NOMO-1 treated with DMSO at 0.1 percent for 48 hours (cell line): ENCODE data around the gene NOL3.
"Not testable (repeated sequence)": the region's sequence is repeated elsewhere in the genome, so short reads cannot be mapped to it uniquely, and the experiment has no call there.

ENCODE experiments used
- DNase-seq: peaks from one replicate; lab custom pipeline; 2025; ENCODE audit not compliant: unreplicated experiment; lab: John Stamatoyannopoulos, UW

NOL3 gene

DNA sequence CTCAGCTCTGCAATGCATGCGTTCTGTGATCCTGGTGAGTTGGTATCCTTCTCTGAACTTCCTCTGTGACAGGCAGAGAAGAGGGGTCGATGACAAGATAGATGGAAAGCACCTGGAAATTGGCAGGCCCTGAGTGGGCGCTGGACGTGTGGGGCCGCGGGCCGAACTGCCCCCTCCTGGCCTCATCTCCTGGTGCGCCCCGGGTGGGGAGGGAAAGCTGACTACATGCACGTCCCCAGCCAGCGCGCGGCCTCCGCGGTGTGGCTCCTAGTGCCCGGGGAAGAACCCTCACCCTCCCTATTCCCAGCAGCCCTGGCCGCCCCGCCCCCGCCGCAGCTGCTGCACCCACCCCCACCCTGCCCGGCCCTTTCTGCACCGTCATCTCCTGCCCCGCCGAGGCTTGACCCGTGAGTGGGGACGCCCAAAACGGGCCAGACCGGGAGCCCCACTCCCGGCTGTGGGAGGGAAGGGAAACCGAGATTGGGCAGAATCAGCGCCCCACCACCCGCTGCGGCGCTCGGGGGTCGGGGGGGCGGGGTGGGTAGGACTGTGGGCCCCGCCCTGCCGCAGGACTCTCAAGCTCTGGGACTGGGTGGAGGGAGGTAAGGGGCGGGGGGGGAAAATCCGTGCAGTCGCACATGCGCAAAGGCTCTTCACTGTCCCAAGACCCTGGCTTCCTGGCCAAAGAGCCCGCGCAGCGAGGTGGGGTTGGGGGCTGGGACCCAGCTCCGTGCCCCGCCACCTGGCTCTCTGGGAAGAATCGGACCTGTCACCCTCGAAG lies at the start of gene NOL3:
NOL3 (plus strand) TSS at position 371 of the 781 bp plus-strand sequence.
- no peak for DNase-seq

DNA sequence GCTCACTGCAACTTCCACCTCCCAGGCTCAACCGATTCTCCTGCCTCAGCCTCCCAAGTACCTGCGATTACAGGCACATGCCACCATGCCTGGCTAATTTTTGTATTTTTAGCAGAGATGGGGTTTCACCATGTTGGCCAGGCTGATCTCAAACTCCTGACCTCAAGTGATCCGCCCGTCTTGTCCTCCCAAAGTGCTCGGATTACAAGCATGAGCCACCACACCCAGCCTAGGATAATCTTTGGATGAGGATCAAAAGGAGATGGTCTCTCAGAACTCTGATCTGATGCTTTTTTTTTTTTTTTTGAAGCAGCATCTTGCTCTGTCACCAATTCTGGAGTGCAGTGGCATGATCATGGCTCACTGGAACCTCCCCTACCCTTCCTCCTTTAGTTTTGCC lies 47.5 kb upstream of the NOL3 start:
- DNase-seq = not testable (repeated sequence)

DNA sequence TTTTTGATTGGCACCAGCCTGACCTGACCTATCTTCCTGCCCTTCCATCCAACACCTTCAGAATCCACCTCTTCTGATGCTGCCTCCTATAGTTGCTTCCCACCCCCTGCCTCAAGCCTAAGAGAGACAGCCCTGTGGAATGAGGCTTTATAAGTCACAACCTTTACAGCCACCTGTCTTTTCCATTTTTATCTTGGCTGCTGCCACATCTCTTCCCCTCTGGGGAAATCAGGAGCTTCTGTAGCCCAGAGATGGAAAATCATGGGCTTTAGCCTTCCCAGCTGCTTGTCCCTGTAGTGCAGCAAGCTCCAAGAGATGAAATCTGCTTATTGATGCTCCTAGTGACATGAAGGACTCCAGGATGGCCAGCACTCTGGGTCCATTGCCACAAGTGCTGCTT lies 41.9 kb upstream of the NOL3 start:
- DNase-seq = no peak

DNA sequence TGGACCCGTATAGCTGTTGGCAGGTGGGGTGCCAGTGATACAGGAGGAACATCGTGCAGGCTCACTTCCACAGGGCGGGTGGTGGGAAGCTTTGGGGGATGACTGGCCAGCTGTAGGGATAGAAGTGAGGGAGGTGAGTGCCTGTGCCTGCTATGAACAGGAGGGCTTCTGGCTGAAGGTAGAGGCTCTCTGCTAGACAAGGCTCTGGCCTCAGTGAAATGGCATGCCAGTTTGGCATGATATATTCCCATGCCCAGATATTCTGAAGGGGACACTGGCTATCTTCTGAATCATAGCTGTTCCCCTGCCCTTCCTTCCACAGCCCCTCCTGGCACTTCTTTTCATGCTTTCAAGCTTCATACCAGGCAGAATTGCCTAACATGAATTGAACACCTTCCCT lies 41.5 kb upstream of the NOL3 start:
- DNase-seq = no peak

DNA sequence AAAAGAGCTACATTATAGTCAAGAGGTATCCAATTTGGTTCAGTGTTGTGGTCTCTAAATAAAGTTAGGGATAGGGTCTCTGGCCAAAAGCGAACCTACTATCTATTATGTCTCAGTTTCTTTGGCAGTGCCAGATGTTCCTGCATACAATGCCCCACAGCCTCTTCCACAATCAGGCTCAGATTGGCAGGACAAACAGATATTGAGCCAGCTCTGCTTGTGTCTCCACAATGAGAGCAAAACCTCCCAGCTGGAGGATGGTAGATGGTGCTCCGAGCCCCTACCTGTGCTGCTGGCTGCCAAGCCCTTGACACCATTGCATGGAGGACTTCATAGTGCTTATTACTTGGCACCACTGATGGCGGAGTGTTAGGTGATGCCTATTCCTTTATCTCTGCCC lies 40.9 kb upstream of the NOL3 start:
- no peak for DNase-seq

DNA sequence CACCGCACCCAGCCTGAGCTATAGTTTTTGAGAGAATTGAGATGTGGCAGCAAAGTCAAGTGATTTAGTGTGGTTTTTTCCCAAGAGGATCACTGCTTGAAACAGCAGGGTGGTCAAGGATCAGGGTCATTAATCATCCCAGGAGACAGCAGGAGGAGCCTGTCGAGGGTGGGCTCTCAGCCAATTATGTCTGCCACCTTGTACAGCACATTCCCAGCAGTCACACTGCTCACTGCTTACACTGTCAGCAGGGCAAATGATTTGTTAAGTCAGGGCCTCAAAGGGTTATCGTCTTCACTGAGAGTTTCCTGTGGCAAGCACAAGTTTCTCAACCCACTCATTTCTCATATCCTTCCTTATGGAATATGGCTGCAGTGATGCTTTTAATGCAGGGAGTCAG lies 32.7 kb upstream of the NOL3 start:
- DNase-seq = no peak

DNA sequence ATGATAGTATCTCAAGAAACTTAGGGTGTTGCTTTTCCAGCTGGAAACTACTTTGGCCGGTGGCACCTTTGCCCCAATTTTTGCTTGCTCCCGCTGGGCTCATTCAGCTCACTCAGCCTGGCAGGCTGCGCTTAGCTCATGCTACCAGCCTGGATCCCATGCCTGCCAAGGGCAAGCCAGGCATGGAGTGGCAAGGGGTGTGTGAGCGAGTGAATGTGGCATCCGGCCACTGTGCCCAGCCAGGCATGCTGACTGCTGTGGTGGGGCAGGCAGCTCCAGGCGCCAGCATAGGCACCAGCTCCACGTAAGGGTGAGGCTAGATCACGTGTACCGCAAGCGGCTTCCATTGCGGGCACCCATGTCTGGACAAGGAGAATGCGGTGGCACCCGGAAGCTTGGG lies 28.9 kb upstream of the NOL3 start:
- DNase-seq = no peak

DNA sequence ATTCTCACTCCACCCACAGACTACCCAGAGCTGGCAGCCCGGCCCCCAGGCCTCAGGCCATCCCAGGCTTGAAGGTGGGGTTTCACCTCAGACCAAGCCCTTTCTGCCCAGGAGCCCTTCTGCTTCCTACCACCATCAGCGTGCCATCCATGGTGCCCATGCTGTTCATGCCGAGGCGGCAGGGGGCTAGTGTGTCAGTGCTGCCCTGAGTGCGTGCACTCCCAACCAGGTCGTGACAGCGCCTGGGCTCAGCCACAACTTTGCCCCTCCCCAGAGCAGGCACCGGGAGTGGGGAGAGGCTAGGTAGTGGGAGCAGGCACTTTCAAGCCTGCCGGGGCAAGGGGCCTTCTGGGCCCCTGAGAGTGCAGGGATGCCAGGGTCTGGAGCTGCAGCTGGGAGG lies 28.0 kb upstream of the NOL3 start:
- no peak for DNase-seq

DNA sequence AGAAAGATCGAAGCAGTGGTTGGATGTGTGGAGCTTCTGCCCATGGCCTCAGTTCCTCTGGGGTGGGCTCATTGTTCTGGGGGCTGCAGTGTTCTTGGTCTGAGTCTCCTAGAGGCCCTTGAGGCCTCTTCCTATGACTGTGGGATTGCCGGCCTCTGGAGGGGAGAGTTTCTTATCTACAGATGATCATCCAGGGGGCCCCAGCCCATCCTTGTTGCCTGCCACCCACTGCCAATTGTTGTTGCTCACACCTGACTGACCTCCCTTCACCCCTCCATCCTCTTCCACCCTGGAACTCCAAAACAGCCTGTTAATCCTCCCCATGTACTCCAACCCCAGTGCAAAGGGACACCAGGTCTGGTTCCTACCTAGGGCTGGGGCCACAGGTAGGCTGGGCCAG lies 25.4 kb upstream of the NOL3 start:
- DNase-seq = no peak

DNA sequence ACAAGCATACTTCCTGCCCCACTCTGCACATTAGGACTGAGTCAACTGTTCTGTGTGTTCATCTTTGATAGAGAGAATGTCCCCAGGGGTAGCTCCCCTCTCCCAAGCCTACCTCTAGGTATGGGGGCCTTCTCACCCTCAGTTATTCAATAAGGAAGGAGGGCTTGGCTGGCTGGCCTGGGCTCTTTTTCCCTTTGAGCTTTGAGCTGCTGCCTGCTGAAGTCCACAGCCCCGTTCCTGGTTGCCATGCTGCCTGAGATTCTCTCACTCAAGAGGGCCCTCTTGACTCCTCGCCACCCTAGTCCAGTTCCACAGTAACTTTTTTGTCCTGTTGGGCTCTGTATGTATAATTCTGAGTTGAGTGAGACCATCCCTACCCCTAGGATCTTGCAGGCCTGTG lies 24.6 kb upstream of the NOL3 start:
- no peak for DNase-seq

DNA sequence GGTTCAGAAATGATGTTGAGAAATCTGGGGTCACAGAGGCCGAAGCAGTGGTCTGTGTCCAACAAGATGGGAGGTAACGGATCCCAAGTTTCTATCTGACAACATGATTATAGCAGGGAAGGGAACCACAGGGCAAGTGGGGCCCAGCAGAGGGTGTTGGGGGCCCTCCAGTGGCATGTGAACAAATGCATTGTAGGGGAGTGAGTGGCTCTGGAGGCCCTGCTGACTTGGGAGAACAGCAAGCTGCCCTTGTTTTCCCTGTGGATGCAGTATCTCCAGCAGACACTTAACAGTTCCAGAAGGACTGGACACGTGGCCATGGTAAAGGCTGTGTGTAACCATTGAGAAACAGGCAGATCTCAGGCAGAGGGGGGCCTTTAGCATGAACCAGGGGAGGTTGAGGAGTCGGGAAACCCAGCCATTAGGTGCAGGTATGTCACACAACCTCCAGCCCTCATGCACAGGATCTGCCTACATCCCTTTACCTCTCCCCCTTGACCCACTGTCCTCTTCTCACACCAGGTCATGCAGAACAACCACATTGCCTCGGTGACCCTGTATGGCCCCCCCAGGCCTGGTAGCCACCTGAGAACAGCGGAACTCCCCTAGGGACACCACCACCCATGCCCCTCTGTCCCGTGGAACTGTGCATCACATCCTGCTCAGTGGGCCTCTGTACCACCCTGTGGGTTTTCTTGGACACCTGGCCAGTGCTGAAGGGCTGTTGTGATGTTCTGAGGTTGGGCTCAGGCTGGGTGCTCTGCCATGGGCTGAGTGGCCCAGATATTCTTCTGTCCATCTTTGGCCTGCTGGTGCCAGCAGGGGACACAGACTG lies 23.6 kb upstream of the NOL3 start:
- no peak for DNase-seq

DNA sequence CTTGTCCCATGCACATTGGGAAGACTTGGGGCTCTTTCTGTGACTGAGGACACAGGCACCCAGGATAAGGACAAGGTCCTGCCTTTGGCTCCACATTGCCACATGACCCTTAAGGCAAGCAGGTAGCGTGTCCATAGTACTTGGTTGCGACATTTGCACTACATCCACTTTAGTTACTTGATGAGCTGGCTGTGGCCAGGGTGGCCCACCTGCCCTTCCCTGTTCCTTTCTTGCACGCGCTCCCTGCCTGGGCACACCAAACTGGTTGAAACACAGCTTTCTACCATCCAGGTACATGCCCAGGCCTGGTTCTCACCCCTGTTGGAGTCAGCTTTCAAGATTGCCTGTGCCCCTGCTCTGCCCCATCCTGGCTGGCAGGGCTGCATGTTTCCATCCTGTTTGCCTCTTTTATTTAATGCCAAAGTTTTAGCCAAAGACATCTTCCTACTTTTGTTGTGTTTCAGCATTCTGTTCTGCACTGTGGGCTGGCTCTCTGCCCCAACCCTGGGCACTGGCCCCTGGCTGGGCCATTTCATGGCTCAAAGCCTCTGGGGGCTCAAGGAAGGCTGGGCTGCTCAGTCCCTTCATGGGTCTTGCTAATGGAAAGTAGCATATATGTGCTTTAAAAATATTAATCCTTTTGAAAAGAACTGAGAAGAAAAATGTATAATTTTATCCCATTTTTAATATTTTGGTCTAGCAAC lies 22.7 kb upstream of the NOL3 start:
- no peak for DNase-seq

DNA sequence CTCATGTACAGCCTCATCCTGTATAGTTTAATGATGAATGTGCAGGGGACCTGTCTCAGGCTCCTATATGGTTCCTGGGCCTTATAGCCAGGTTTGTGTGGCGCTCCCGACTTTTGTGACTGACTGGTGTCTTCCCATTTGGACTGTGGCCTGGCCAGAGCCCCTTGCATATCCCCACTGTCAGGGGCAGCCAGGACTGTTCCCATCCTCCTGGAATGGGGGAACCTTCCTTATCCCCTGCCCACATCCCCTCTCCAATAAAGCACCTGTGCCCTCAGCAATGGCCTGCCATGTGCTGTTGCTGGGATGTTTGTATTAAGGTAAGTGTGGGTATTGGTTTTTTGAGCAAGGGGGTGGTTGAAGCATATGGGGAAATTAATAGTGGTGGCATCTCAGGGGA lies 22.1 kb upstream of the NOL3 start:
- no peak for DNase-seq

DNA sequence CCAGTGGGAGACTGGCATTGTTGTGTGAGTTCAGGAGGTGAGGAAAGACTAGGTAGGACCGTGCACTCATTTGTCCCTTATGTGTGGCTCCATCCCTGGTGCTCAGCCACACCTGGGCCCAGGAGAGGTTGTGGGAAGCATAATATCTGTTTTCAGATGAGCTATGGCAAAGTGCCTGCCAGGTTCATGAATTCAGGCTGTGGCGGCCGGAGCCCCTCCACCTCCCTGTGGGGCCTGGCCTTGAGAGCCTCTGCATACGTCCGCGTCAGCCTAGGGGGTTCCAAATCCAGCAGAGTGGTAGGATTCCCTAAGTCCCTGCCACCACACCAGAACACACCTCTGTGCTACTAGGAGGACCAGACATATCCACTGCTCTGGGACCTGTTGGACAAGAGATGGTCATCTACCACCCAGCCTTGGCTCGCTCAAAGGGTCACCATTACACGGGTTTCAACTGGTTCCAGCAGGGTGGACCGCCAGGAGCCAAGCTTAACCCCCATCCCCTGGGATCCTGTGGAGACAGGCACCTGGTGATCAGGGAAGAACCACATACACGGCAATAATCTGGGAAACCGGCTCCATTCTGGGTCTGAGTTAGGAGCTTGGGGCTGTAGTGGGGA lies 21.6 kb upstream of the NOL3 start:
- DNase-seq = no peak

DNA sequence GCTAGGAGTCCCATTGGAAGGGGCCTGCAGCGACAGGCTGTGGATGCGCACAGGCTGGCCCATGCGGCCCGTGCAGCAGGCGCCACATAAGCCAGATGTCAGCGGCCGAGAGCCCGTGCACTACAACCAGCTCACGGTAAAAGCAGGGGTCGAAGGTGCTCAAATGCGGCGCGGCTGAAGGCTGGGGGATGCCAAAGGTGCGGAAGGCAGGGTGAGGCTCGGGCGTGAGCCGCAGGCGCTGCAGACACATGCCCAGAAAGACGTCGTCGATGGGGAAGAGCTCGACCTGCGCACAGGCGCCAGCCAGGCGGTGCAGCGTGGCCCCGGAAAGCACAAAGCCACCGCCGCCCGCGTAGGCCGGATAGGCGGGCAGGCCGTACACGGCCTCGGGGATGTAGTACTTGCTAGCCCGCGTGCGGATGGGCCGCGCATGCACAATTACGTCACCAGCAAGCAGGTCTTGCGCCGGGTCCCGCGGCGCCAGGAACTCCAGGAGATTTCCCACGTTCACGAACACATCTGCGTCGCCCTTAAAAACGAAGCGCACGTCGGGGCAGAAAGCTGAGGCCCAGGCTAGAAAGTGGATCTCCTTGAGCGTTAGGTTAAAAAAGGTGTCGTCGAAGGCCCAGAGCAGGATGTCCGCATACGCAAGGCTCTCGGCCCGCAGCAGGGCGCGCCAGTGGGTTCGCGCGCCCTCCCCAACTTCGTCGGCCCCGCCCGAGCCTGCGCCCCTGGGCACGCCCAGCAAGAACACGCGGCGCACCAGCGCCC lies 20.9 kb upstream of the NOL3 start:
- no peak for DNase-seq

DNA sequence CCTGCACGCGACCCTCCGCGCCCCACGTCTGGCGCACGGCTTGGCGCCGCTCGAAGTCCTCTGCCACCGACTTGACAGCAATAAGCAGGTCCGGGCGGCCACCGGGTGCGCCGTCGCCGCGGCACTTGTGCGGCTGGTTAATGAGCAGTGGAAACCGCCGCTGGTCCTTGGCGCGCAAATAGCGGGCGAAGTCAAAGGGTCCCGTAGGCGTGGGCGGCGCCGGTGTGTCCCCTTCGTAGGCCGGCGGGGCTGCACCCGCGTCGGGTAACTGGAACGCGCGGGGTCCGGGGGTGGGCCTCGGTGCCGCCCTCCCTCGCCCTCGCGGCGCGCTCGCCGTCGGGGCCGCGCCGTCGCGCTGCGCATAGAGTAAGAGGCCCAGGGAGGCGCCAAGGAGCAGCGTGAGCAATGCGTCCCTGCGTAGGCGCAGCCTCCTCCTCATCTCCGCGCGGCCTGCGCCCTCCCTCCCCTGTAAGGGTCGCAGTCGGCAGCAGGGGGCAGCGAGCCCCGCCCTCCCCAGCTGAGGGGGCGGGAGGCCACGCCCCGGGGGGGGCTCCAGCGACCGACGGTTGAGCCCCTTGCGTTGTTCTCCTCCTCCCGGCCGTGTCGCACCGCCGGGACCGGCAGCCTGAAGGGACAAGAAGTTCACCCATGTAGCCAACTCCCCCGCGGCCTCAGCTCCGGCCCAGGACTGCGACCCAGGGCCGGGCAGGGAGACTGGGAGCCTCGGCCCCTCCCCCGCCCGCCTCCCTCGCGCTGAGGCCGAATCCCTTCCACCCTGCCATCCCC lies 20.1 kb upstream of the NOL3 start:
- no peak for DNase-seq

DNA sequence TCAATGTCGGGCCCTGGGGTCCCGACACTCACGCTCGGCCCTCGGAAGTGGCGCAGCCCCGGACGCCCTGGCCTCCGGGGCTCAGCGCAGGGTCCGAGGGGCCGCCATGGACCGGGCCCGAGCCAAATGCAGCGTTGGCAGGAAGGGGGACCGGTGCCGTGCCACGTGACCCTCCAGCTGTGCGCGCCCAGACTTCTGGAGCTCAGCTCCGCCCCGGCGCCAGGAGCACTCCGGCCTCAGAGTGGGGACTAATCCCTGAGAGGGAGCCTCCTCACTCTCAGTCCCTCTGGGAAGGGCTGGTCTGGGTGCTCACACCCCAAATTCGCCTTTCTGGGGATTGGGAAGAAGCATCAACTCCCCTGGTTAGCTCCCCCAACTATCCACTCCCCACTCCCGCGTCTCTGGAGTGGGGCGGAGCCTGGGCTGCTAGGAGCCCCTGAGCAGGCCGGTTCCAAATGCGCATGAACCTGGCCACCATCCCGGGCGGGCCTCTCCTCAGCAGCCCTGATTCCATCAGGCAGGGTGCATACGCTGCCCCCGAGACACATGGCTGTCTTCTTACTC lies 19.4 kb upstream of the NOL3 start, which contains the start of gene B3GNT9:
B3GNT9 (minus strand) TSS at position 166 of the 564 bp plus-strand sequence. CDS start 513 bp downstream, outside the sequence.
- no peak for DNase-seq

DNA sequence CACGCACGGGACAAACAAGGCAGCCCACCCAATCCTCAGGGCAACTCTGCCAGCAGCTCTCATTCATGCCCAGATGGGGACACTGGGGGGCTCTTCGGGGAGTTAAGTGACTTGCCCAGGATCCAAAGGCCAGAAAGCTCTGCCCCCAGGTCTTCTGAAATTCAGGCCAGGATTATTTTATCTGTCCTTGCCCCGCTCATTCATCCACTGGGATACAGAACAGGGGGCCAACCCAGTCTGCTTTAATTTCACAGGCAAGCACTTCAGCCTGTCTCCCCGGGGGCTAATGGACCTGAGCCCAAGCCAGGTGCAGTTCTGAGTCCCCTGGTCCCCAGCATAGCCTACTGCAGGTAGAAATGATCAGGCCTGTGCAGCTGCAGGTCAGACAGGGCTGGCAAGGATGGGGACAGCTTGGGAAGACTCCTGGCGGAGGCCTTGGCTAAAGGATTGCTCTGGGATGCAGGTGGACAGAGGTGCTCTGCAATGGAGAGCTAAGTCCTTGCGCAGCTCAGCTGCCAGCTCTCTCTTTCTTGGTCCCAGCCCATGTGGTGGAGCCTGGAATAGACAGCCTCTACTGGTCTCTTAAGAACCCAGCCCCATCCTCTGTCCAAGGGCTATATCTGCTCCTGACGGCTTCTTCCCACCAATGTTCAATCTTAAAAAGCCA lies 18.8 kb upstream of the NOL3 start:
- no peak for DNase-seq
